ENCODE results near the gene PPP4C. TPM values are rescaled to one million over a fixed set of nuclear protein-coding genes. Genes with fewer than 3 reads are reported as not detected.

The PPP4C gene
- 116 and 117 TPM in 2 replicates for total RNA-seq (2014; rRNA removed)
- percentile 78 among the genes with signal in this experiment for Bru-seq, nascent RNA
- BruChase-seq, experiment 1, labeled RNA remaining after a 6-hour chase = percentile 88 among the genes with signal in this experiment
- BruChase-seq, experiment 2, labeled RNA remaining after a 2-hour chase = percentile 88 among the genes with signal in this experiment
- long read RNA-seq, transcript PPP4C-204 (8 exons, 941 nt) = minor isoform, 8 of 374 reads
- long read RNA-seq, transcript PPP4C-205 (8 exons, 1,447 nt) = minor isoform, 6 of 374 reads
- long read RNA-seq, transcript PPP4C-201 (9 exons, 1,407 nt) = major isoform, 237 of 374 reads
- long read RNA-seq, transcript PPP4C-214 (8 exons, 1,301 nt) = minor isoform, 16 of 374 reads
- long read RNA-seq, partial matches to known transcripts = 17 of 374 reads
- long read RNA-seq, other reads (novel, unspliced or antisense) = 89 of 374 reads

GRCh38 chr16:30075503-30076275 is at the start of gene PPP4C:
TSS of gene PPP4C (plus strand) at chr16:30075994. CDS start at chr16:30076378, 384 bp downstream.
- Histone ChIP-seq H3F3A (ENCODE audit: low read length, unreplicated experiment) (peaks cover 6% of the 10 kb centered on the region), H3K9me2 (replicated peaks; ENCODE audit: low read length) (no peaks in the 10 kb centered on the region), H3K27me3 (ENCODE audit: low read length) (no peaks in the 10 kb centered on the region), H3K79me2 (ENCODE audit: low read length) (peaks cover 44% of the 10 kb centered on the region), H3K36me3 (ENCODE audit: low read depth, low read length) (peaks cover 21% of the 10 kb centered on the region; the same call in 1 of the 2 replicates), H3K9ac (ENCODE audit: low read length) (peak within 1 kb of the TSS; percentile 94), H3K4me3 (ENCODE audit: low read length) (peak within 1 kb of the TSS; percentile 94), H3K4me2 (ENCODE audit: low read length) (peak within 1 kb of the TSS; percentile 97), H3K27ac (ENCODE audit: low read length) (peak within 1 kb of the TSS; percentile 69), H3K4me1 (ENCODE audit: insufficient read depth, low read length) (peaks cover 17% of the 10 kb centered on the region), H4K20me1 (ENCODE audit: low read length) (0 out of 2 replicates have a peak, but pooled peaks cover 4% of the 10 kb centered on the region), H2AFZ (ENCODE audit: low read length) (peak within 1 kb of the TSS; percentile 37), H3K9me3 (ENCODE audit: low read length) (no peaks in the 10 kb centered on the region)
- ATAC-seq (peak; percentile 84), DNase-seq (peak; percentile 81)
- BruUV-seq (replicated peaks) = TSS peak; percentile 98
- ChIA-PET POLR2A (ENCODE audit: unreplicated experiment) (no interaction called here), CTCF (no interaction called here)
- no peak for TF ChIP-seq EZH2phosphoT487 (IDR thresholded peaks at IDR 0.05; ENCODE audit: borderline replicate concordance, low read length)
- no peak for TF ChIP-seq CTCF (conservative IDR thresholded peaks at IDR 0.05; ENCODE audit: low read depth, low read length)
- TF ChIP-seq EZH2 (IDR thresholded peaks at IDR 0.05; ENCODE audit: low read length, unreplicated experiment) = no peak
- intact Hi-C loops (cut with micrococcal nuclease) = no loop called here

- TF ChIP-seq EZH2 (IDR thresholded peaks at IDR 0.05; ENCODE audit: low read length, unreplicated experiment) (no peak), CTCF (conservative IDR thresholded peaks at IDR 0.05; ENCODE audit: low read depth, low read length) (no peak), EZH2phosphoT487 (IDR thresholded peaks at IDR 0.05; ENCODE audit: borderline replicate concordance, low read length) (no peak)
- Histone ChIP-seq H3K4me2 (ENCODE audit: low read length) (no peak overlapping the region), H3K9ac (ENCODE audit: low read length) (no peak overlapping the region), H3K27ac (ENCODE audit: low read length) (no peak overlapping the region), H3K4me3 (ENCODE audit: low read length) (no peak overlapping the region), H3K4me1 (ENCODE audit: insufficient read depth, low read length) (no peaks in the 10 kb centered on the region), H3F3A (ENCODE audit: low read length, unreplicated experiment) (no peaks in the 10 kb centered on the region), H3K9me3 (ENCODE audit: low read length) (no peaks in the 10 kb centered on the region), H3K27me3 (ENCODE audit: low read length) (no peaks in the 10 kb centered on the region), H3K36me3 (ENCODE audit: low read depth, low read length) (no peaks in the 10 kb centered on the region), H3K9me2 (replicated peaks; ENCODE audit: low read length) (no peaks in the 10 kb centered on the region), H2AFZ (ENCODE audit: low read length) (no peak overlapping the region), H3K79me2 (ENCODE audit: low read length) (no peaks in the 10 kb centered on the region), H4K20me1 (ENCODE audit: low read length) (no peaks in the 10 kb centered on the region)
- CTCF ChIA-PET = no interaction called here
- ATAC-seq (no peak), DNase-seq (no peak)
- BruUV-seq (replicated peaks) = no TSS peak
- POLR2A ChIA-PET (ENCODE audit: unreplicated experiment) = no interaction called here
- intact Hi-C loops (cut with micrococcal nuclease) = no loop called here
Measured at GRCh38 chr16:30026449-30026848, 49.3 kb upstream of the PPP4C start.
